HUES6 (cell line): ENCODE measurements around the gene LMO2.

Experiments
- H3K27ac ChIP-seq: 2 replicates; pipeline ENCODE4 v1.7.0; 2013; ENCODE audit warnings: low read depth, mild to moderate bottlenecking, low read length, inconsistent platforms
- H3K27me3 ChIP-seq: 2 replicates; pipeline ENCODE4 v1.6.1; 2013; ENCODE audit warnings: low read length; ENCODE audit not compliant: control insufficient read depth, insufficient read depth
- H3K36me3 ChIP-seq: 2 replicates; pipeline ENCODE4 v1.6.1; 2013; ENCODE audit warnings: low read length; ENCODE audit not compliant: control insufficient read depth, insufficient read depth
- H3K4me1 ChIP-seq: 2 replicates; pipeline ENCODE4 v1.6.1; 2013; ENCODE audit warnings: low read length; ENCODE audit not compliant: control insufficient read depth, insufficient read depth
- H3K4me3 ChIP-seq: 2 replicates; pipeline ENCODE4 v1.5.1; 2013; ENCODE audit warnings: low read depth, low read length
- H3K9ac ChIP-seq: one replicate; pipeline ENCODE4 v1.6.1; 2013; ENCODE audit warnings: mild to moderate bottlenecking, low read length
- H3K9me3 ChIP-seq: 2 replicates; pipeline ENCODE4 v1.6.1; 2013; ENCODE audit warnings: low read depth, low read length; ENCODE audit not compliant: control insufficient read depth, insufficient read depth

Gene LMO2

GRCh38 chr11:33913991-33914390, 22.1 kb upstream of the LMO2 start:
- H3K36me3 ChIP-seq = no peaks in the 10 kb centered on the region
- no peaks in the 10 kb centered on the region for H3K27me3 ChIP-seq
- no peak overlapping the region for H3K4me3 ChIP-seq
- no peak overlapping the region for H3K9ac ChIP-seq
- H3K4me1 ChIP-seq = peaks cover 11% of the 10 kb centered on the region; the same call in 1 of the 2 replicates
- peaks cover 12% of the 10 kb centered on the region for H3K9me3 ChIP-seq
- no peak overlapping the region for H3K27ac ChIP-seq

GRCh38 chr11:33912405-33913361, 20.8 kb upstream of the LMO2 start:
- H3K27me3 ChIP-seq = no peaks in the 10 kb centered on the region
- H3K4me1 ChIP-seq = peaks cover 11% of the 10 kb centered on the region; the same call in 1 of the 2 replicates
- H3K36me3 ChIP-seq = no peaks in the 10 kb centered on the region
- peaks cover 12% of the 10 kb centered on the region for H3K9me3 ChIP-seq
- no peak overlapping the region for H3K4me3 ChIP-seq
- H3K9ac ChIP-seq = no peak overlapping the region
- no peak overlapping the region for H3K27ac ChIP-seq

DNA sequence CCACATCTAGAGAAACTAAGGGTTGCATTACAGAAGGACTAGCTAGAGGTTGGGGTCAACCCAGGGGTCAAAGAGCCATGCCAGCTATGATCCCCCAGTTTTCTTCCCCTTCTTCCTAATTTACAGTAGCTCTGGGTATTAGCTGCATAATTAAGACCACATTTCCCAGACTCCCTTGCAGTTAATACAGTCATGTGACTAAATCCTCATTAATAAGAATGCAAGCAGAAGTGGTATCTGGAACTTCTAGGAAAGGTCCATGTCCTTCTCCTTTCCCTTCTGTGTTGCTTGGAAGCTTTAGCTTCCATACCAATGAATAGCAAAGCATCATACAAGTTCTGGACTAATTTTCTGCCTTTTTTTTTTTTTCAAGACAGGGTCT, 19.1 kb upstream of the LMO2 start:
- no peaks in the 10 kb centered on the region for H3K36me3 ChIP-seq
- peaks cover 12% of the 10 kb centered on the region for H3K9me3 ChIP-seq
- H3K27ac ChIP-seq = no peak overlapping the region
- H3K27me3 ChIP-seq = no peaks in the 10 kb centered on the region
- no peak overlapping the region for H3K9ac ChIP-seq
- H3K4me3 ChIP-seq = no peak overlapping the region
- peaks cover 17% of the 10 kb centered on the region; the same call in 1 of the 2 replicates for H3K4me1 ChIP-seq

DNA sequence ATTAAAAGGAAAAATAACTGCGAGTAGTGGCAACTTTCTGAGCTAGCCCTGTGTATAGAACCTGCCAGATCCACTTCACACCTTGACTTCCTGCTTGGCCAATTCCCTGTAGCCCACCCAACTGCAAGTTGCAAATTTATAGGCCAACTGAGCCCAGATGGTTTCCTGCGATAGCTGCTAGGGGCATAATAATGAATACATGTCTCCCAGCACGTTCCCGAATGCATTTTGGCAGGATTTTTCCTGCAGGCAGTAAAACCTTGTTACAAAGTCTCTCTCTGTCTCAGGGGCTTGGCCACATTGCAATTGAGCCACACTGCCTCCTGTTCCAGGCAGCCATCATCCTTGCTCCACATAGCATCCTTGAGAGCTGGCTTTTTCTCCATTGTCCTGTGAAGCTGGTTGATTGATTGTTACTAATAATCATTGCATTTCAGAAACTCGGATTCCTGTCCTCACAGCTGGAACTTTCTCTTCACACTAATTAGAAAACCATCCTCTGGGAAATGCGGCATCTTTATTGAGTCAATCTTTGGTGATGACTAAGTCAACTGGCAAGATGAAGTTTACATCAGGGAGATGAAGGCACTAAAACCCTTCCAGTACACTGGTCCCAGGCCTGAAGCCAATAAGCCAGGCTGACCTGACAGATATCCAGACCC, 18.6 kb upstream of the LMO2 start:
- Histone ChIP-seq H3K4me1 (peaks cover 17% of the 10 kb centered on the region; the same call in 1 of the 2 replicates), H3K9ac (no peak overlapping the region), H3K27ac (no peak overlapping the region), H3K9me3 (peaks cover 12% of the 10 kb centered on the region), H3K4me3 (no peak overlapping the region), H3K36me3 (no peaks in the 10 kb centered on the region), H3K27me3 (no peaks in the 10 kb centered on the region)

- Histone ChIP-seq H3K9me3 (peaks cover 10% of the 10 kb centered on the region), H3K27me3 (no peaks in the 10 kb centered on the region), H3K36me3 (no peaks in the 10 kb centered on the region), H3K4me1 (peaks cover 17% of the 10 kb centered on the region; the same call in 1 of the 2 replicates), H3K27ac (no peak overlapping the region), H3K4me3 (no peak overlapping the region), H3K9ac (no peak overlapping the region)
Measured at GRCh38 chr11:33909552-33909951, 17.7 kb upstream of the LMO2 start.

DNA sequence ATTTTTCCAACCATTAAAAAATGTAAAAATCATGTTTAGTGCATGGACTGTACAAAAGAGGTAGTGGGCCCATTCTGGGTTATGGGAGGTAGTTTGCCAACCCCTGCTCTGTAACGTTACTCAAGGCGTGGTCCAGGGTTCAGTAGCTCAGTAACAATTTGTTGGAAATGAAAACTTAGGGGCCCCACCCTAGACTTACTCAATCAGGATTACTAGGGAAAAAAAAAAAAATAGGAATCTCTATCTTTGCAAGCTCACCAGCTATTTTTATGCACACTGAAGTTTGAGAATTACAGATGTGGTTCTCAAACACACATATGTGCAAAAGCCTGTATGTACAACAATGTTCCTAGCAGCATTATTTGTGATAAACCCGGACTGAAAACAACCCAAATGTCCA, 17.3 kb upstream of the LMO2 start:
- Histone ChIP-seq H3K27ac (no peak overlapping the region), H3K4me3 (no peak overlapping the region), H3K9ac (no peak overlapping the region), H3K36me3 (no peaks in the 10 kb centered on the region), H3K4me1 (peaks cover 17% of the 10 kb centered on the region; the same call in 1 of the 2 replicates), H3K9me3 (peaks cover 6% of the 10 kb centered on the region), H3K27me3 (no peaks in the 10 kb centered on the region)

- H3K27me3 ChIP-seq = no peaks in the 10 kb centered on the region
- H3K4me1 ChIP-seq = peaks cover 18% of the 10 kb centered on the region; the same call in 1 of the 2 replicates
- H3K27ac ChIP-seq = no peak overlapping the region
- no peak overlapping the region for H3K9ac ChIP-seq
- no peak overlapping the region for H3K4me3 ChIP-seq
- no peaks in the 10 kb centered on the region for H3K9me3 ChIP-seq
- H3K36me3 ChIP-seq = no peaks in the 10 kb centered on the region
Measured at GRCh38 chr11:33907421-33907820, 15.5 kb upstream of the LMO2 start.

- H3K4me3 ChIP-seq = no peak overlapping the region
- peaks cover 11% of the 10 kb centered on the region; the same call in 1 of the 2 replicates for H3K4me1 ChIP-seq
- H3K27me3 ChIP-seq = no peaks in the 10 kb centered on the region
- H3K9me3 ChIP-seq = no peaks in the 10 kb centered on the region
- no peak overlapping the region for H3K9ac ChIP-seq
- H3K27ac ChIP-seq = no peak overlapping the region
- no peaks in the 10 kb centered on the region for H3K36me3 ChIP-seq
Measured at GRCh38 chr11:33906484-33907186, 14.8 kb upstream of the LMO2 start.

DNA sequence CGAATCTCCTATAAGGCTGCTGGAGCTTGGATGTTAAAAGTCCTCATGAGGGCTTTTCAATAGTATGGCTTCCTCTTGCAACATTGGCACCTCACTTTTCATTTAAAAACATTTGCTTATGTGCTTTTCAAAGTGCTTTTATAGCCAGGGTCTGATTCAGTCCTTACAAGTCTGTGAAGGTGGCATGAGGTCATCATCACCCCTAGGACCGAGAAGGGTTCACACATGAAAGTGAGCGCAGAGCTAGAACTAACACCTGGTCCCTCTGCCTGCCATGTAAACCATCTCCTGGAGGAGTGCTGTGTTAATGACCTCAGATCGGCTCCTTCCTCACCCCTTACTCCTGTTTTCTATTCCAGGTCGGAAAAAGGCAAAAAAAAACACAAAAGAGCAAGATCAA, 12.2 kb upstream of the LMO2 start:
- no peak overlapping the region for H3K27ac ChIP-seq
- H3K27me3 ChIP-seq = no peaks in the 10 kb centered on the region
- H3K36me3 ChIP-seq = no peaks in the 10 kb centered on the region
- H3K9ac ChIP-seq = no peak overlapping the region
- peaks cover 14% of the 10 kb centered on the region; the same call in 1 of the 2 replicates for H3K4me1 ChIP-seq
- H3K9me3 ChIP-seq = no peaks in the 10 kb centered on the region
- H3K4me3 ChIP-seq = no peak overlapping the region

DNA sequence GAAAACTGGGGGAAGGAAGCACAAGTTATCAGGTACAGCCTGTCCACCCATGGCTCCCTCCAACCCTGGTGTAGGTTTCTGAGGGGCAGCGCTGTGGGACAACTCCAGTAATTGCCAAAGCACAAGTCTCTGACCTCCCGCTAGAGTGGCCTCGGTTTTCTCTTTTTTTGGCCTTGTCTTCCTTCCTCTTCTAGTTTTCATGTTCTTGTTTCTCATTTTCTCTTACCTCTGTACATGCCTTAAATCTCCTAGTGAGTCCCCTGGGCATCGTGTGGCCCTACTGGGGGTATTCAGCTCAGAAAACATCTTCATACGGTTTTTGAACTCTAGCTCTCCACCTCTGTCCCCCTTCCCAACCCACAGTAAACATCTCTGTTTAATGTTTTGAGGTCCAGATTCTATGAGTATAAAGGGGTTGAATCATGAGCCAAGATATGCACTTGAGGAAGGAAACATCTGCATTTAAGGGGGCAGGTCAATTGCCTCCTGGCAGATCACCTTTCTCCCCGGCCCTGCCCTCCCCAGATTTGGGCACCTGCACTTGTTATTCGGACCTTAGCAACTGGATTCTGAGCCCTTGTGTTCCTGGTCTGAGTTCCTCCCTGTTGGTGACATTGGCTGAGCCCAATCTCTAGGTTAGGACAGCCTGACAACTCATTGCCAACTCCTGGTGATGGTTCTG, 8.4 kb upstream of the LMO2 start:
- no peak overlapping the region for H3K4me3 ChIP-seq
- no peaks in the 10 kb centered on the region for H3K36me3 ChIP-seq
- H3K4me1 ChIP-seq = peaks cover 17% of the 10 kb centered on the region; the same call in 1 of the 2 replicates
- H3K27ac ChIP-seq = no peak overlapping the region
- H3K9me3 ChIP-seq = no peaks in the 10 kb centered on the region
- H3K27me3 ChIP-seq = no peaks in the 10 kb centered on the region
- H3K9ac ChIP-seq = no peak overlapping the region
